Osteocyte (in vitro differentiated cells): ENCODE results near the gene FAM217A. TPM values are rescaled to one million over a fixed set of nuclear protein-coding genes. Genes with fewer than 3 reads are reported as not detected.
"Not testable (repeated sequence)": the region's sequence is repeated elsewhere in the genome, so short reads cannot be mapped to it uniquely, and the experiment has no call there.

ENCODE experiments used
- DNase-seq: peaks from one replicate; pipeline ENCODE4 v3.0.0; 2021; ENCODE audit warnings: mixed read lengths; ENCODE audit not compliant: unreplicated experiment; ENCODE audit errors: extremely low spot score
- H3K27ac Mint-ChIP-seq: one replicate; pipeline ENCODE4 v1.8.0; 2021; ENCODE audit warnings: mild to moderate bottlenecking, mixed read lengths; ENCODE audit not compliant: unreplicated experiment
- H3K27me3 Mint-ChIP-seq: one replicate; pipeline ENCODE4 v1.8.0; 2021; ENCODE audit warnings: mixed read lengths; ENCODE audit not compliant: unreplicated experiment
- H3K36me3 Mint-ChIP-seq: one replicate; pipeline ENCODE4 v1.8.0; 2021; ENCODE audit warnings: mixed read lengths; ENCODE audit not compliant: unreplicated experiment
- H3K4me1 Mint-ChIP-seq: one replicate; pipeline ENCODE4 v1.8.0; 2021; ENCODE audit warnings: mixed read lengths; ENCODE audit not compliant: unreplicated experiment
- H3K4me3 Mint-ChIP-seq: one replicate; pipeline ENCODE4 v1.8.0; 2021; ENCODE audit warnings: mild to moderate bottlenecking, moderate library complexity, mixed read lengths; ENCODE audit not compliant: unreplicated experiment
- H3K9me3 Mint-ChIP-seq: one replicate; pipeline ENCODE4 v1.8.0; 2021; ENCODE audit warnings: mixed read lengths; ENCODE audit not compliant: unreplicated experiment
- total RNA-seq: library from RNA; stranded (reverse); gene quantifications from 2 replicates; pipeline ENCODE4 v1.2.1, GENCODE V29; 2021
- TF ChIP-seq, protein P1 (sequence below): fragments of 200-600 bp; sonication (generic); IDR thresholded peaks from 2 replicates; pipeline ENCODE4 v1.5.0; 2021; ENCODE audit warnings: antibody characterized with exemption, mild to moderate bottlenecking, moderate library complexity

Gene FAM217A
- total RNA-seq, 1 donor from 2014 or later: not detected

GRCh38 chr6:4124351-4124750 is 45.4 kb upstream of the FAM217A start:
- Mint-ChIP-seq H3K27ac (no peak overlapping the region), H3K4me1 (peaks cover 14% of the 10 kb centered on the region), H3K36me3 (peaks cover 51% of the 10 kb centered on the region), H3K27me3 (no peaks in the 10 kb centered on the region), H3K4me3 (no peak overlapping the region), H3K9me3 (peaks cover 6% of the 10 kb centered on the region)
- TF ChIP-seq, protein P1, sequence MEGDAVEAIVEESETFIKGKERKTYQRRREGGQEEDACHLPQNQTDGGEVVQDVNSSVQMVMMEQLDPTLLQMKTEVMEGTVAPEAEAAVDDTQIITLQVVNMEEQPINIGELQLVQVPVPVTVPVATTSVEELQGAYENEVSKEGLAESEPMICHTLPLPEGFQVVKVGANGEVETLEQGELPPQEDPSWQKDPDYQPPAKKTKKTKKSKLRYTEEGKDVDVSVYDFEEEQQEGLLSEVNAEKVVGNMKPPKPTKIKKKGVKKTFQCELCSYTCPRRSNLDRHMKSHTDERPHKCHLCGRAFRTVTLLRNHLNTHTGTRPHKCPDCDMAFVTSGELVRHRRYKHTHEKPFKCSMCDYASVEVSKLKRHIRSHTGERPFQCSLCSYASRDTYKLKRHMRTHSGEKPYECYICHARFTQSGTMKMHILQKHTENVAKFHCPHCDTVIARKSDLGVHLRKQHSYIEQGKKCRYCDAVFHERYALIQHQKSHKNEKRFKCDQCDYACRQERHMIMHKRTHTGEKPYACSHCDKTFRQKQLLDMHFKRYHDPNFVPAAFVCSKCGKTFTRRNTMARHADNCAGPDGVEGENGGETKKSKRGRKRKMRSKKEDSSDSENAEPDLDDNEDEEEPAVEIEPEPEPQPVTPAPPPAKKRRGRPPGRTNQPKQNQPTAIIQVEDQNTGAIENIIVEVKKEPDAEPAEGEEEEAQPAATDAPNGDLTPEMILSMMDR: no peak
- DNase-seq: no peak

GRCh38 chr6:4115741-4116140 is 36.8 kb upstream of the FAM217A start:
- Mint-ChIP-seq H3K4me1 (no peaks in the 10 kb centered on the region), H3K36me3 (peaks cover 60% of the 10 kb centered on the region), H3K27me3 (peaks cover 5% of the 10 kb centered on the region), H3K4me3 (no peak overlapping the region), H3K9me3 (peaks cover 22% of the 10 kb centered on the region), H3K27ac (no peak overlapping the region)
- TF ChIP-seq, protein P1: no peak
- no peak for DNase-seq

GRCh38 chr6:4114123-4114522 is 35.2 kb upstream of the FAM217A start:
- peaks cover 5% of the 10 kb centered on the region for H3K27me3 Mint-ChIP-seq
- no peak overlapping the region for H3K27ac Mint-ChIP-seq
- H3K4me3 Mint-ChIP-seq: no peak overlapping the region
- H3K9me3 Mint-ChIP-seq: peaks cover 22% of the 10 kb centered on the region
- TF ChIP-seq, protein P1: no peak
- H3K4me1 Mint-ChIP-seq: peaks cover 10% of the 10 kb centered on the region
- peaks cover 53% of the 10 kb centered on the region for H3K36me3 Mint-ChIP-seq
- no peak for DNase-seq

- DNase-seq: no peak
- peaks cover 14% of the 10 kb centered on the region for H3K4me1 Mint-ChIP-seq
- H3K4me3 Mint-ChIP-seq: no peak overlapping the region
- TF ChIP-seq, protein P1: no peak
- peaks cover 52% of the 10 kb centered on the region for H3K36me3 Mint-ChIP-seq
- H3K27ac Mint-ChIP-seq: no peak overlapping the region
- peaks cover 22% of the 10 kb centered on the region for H3K9me3 Mint-ChIP-seq
- peaks cover 5% of the 10 kb centered on the region for H3K27me3 Mint-ChIP-seq
Observed at GRCh38 chr6:4113649-4114048, 34.7 kb upstream of the FAM217A start.

GRCh38 chr6:4112366-4112765 is 33.4 kb upstream of the FAM217A start:
- H3K4me1 Mint-ChIP-seq: peaks cover 20% of the 10 kb centered on the region
- peaks cover 43% of the 10 kb centered on the region for H3K36me3 Mint-ChIP-seq
- TF ChIP-seq, protein P1: no peak
- DNase-seq: no peak
- H3K4me3 Mint-ChIP-seq: no peak overlapping the region
- peaks cover 13% of the 10 kb centered on the region for H3K27me3 Mint-ChIP-seq
- H3K9me3 Mint-ChIP-seq: peaks cover 22% of the 10 kb centered on the region
- H3K27ac Mint-ChIP-seq: no peak overlapping the region

- peaks cover 17% of the 10 kb centered on the region for H3K36me3 Mint-ChIP-seq
- not testable (repeated sequence) for DNase-seq, H3K27ac Mint-ChIP-seq, H3K4me3 Mint-ChIP-seq
- H3K9me3 Mint-ChIP-seq: peaks cover 19% of the 10 kb centered on the region
- peaks cover 16% of the 10 kb centered on the region for H3K27me3 Mint-ChIP-seq
- peaks cover 20% of the 10 kb centered on the region for H3K4me1 Mint-ChIP-seq
Observed at GRCh38 chr6:4109363-4109815, 30.5 kb upstream of the FAM217A start.
